ENCODE measurements around the gene BAK1.

Gene BAK1

DNA sequence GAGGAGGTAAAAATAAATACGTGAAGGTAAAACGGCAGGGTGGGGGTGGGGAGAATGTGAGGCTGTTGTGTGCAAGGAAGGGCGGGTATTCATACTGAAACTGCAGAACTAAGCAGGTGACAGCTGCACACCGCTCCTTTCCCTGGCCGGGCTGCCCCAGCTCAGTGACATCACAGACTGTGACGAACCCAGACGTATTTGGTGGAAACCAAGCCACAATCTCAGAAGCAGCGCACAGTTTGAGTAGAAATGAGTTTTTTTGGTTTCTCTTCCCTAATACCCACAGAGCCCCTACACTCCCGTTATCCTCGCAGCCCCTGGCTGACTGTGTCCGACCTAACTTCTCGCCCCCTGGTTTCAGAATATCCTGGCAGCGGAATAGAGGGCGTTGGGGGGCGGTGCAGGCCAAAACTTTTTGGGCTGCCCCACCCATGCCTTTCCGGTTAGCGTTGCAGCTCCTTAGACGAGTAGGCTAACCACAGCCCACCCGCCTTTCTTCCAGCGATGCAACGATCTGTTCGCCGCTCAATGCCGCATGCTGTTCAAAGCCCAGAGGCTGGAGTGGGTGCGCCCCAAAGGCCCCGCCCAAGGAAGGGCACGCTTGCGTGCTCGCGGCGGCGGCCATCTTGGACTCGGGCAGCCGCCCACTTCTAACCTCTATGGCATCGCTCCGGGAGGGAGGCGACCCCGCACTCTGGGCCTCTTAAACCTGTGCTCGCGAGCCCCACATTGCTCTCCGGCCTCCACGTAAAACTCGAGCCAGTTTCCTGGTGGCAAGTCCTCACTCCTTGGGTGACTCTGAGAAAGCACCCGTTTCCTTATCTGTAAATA, 9.1 kb downstream of the BAK1 start:
- ATAC-seq (ENCODE audit: low read depth) = peak; percentile 88
- no peak for TF ChIP-seq CTCF (IDR thresholded peaks at IDR 0.05; ENCODE audit: poor library complexity, severe bottlenecking)
- peak; percentile 79 for DNase-seq (ENCODE audit: low spot score)

DNA sequence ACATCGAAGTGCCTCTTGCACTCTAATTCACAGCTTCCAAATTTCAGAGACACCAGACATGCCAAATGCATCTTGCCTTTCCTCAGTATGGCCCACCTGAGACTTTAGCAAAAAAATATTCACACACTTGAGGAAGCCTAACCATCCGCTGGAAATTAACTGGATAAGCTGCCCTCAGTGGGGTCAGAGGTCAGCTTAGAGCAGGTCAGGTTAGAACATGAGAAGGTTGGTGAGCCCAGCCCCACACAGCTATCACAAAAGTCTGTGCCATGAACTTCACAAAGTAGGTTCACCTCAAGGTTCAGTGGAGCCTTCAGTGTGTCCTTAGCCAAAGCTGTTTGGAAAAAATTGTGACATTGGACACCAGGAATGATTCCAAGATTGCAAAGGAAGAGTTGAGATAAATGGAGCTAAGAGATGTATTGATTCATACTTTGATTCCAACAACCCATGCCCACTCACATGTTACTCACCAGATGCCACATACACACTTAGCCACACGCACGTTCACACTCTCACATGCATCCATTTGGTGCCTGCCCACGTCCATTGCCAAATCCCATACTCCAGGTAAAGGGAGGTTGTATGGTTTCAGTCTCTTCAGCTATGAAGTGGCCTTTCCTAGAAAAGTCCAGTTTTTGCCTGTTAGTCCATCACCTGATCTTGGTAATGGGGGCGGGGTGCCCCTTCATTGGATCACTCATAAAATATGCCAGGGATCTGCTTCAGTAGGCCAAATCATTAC, 11.1 kb downstream of the BAK1 start:
- no peak for TF ChIP-seq CTCF (IDR thresholded peaks at IDR 0.05; ENCODE audit: poor library complexity, severe bottlenecking)
- Histone ChIP-seq H3K27me3 (ENCODE audit: insufficient read depth, poor library complexity, severe bottlenecking) (no peaks in the 10 kb centered on the region), H3K9me3 (ENCODE audit: severe bottlenecking) (no peaks in the 10 kb centered on the region), H3K36me3 (ENCODE audit: low read depth) (peaks cover 4% of the 10 kb centered on the region), H3K4me1 (ENCODE audit: insufficient read depth, poor library complexity, severe bottlenecking) (peaks cover 12% of the 10 kb centered on the region), H3K4me3 (ENCODE audit: severe bottlenecking) (no peak overlapping the region), H3K27ac (ENCODE audit: poor library complexity, severe bottlenecking) (no peak overlapping the region)
- ATAC-seq (ENCODE audit: low read depth) (no peak), DNase-seq (ENCODE audit: low spot score) (no peak)

More for the DNA sequence above, 9.1 kb downstream of the BAK1 start:
- H3K4me3 ChIP-seq (ENCODE audit: severe bottlenecking) = peak overlapping the region; percentile 37
- H3K27me3 ChIP-seq (ENCODE audit: insufficient read depth, poor library complexity, severe bottlenecking) = no peaks in the 10 kb centered on the region
- peak overlapping the region; percentile 67 for H3K27ac ChIP-seq (ENCODE audit: poor library complexity, severe bottlenecking)
- H3K4me1 ChIP-seq (ENCODE audit: insufficient read depth, poor library complexity, severe bottlenecking) = peaks cover 11% of the 10 kb centered on the region
- H3K9me3 ChIP-seq (ENCODE audit: severe bottlenecking) = no peaks in the 10 kb centered on the region
- peaks cover 25% of the 10 kb centered on the region for H3K36me3 ChIP-seq (ENCODE audit: low read depth)

- peak overlapping the region; percentile 58 for H3K27ac ChIP-seq (ENCODE audit: poor library complexity, severe bottlenecking)
- H3K36me3 ChIP-seq (ENCODE audit: low read depth) = no peaks in the 10 kb centered on the region
- DNase-seq (ENCODE audit: low spot score) (no peak), ATAC-seq (ENCODE audit: low read depth) (no peak)
- no peak overlapping the region for H3K4me3 ChIP-seq (ENCODE audit: severe bottlenecking)
- H3K9me3 ChIP-seq (ENCODE audit: severe bottlenecking) = no peaks in the 10 kb centered on the region
- no peaks in the 10 kb centered on the region for H3K27me3 ChIP-seq (ENCODE audit: insufficient read depth, poor library complexity, severe bottlenecking)
- no peak for TF ChIP-seq CTCF (IDR thresholded peaks at IDR 0.05; ENCODE audit: poor library complexity, severe bottlenecking)
- H3K4me1 ChIP-seq (ENCODE audit: insufficient read depth, poor library complexity, severe bottlenecking) = peaks cover 12% of the 10 kb centered on the region
Measured at GRCh38 chr6:33567836-33568235, 12.2 kb downstream of the BAK1 start.

DNA sequence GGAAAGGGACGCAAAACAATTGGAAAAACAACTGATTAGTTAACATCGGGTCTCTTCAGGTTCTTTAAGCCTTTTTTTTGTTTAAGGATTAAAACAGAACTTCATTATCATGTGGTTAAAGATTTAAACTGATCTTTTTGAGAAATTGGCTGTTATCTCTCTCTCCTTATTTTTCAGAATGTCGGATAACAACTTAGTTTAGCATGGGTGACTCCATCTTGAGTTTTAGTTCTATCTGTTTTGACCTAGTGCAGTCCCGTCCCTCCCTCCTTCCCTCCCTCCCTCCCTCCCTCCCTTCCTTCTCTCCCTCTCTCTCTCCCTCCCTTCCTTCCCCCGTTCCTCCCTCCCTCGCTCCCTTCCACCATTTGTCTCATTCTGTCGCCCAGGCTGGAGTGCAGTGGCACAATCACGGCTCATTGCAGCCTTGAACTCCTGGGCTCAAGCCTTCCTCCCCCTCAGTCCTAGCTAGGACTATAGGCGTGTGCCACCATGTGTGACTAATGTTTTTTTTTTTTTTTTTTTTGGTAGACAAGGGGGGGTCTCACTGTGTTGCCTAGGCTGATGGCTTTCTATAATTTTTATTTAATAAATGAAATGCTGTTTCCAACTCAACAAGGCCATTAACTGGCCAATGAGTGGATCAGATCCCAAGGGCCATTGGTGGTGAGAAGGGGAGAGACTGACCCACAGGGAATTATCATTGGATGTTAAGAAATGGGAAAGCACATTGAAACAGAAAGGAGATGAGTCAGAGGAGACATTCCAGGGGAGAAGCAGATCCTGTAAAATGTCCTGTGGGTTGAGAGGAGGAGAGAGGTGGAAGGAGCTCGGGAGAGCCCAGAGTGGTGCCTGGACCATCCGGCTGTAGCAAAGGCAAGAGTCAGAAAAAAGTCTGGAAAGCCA, 13.6 kb downstream of the BAK1 start:
- H3K27me3 ChIP-seq (ENCODE audit: insufficient read depth, poor library complexity, severe bottlenecking) = no peaks in the 10 kb centered on the region
- DNase-seq (ENCODE audit: low spot score) = no peak
- ATAC-seq (ENCODE audit: low read depth) = peak; percentile 58
- peak overlapping the region; percentile 58 for H3K27ac ChIP-seq (ENCODE audit: poor library complexity, severe bottlenecking)
- peaks cover 15% of the 10 kb centered on the region for H3K4me1 ChIP-seq (ENCODE audit: insufficient read depth, poor library complexity, severe bottlenecking)
- H3K9me3 ChIP-seq (ENCODE audit: severe bottlenecking) = no peaks in the 10 kb centered on the region
- H3K36me3 ChIP-seq (ENCODE audit: low read depth) = no peaks in the 10 kb centered on the region
- no peak overlapping the region for H3K4me3 ChIP-seq (ENCODE audit: severe bottlenecking)
- TF ChIP-seq CTCF (IDR thresholded peaks at IDR 0.05; ENCODE audit: poor library complexity, severe bottlenecking) = no peak
